Bronchial epithelial cell (primary cell): ENCODE results near the gene TMEM238L. TPM values are rescaled to one million over a fixed set of nuclear protein-coding genes. Genes with fewer than 3 reads are reported as not detected.

Experiments
- DNase-seq: peaks from one replicate; pipeline ENCODE4 v3.0.0-alpha.2; 2010; ENCODE audit warnings: low read depth
- FAIRE-seq: peaks from 2 replicates; lab custom pipeline; 2011; peaks lifted over from hg19 to GRCh38; lab: Jason Lieb, UNC
- H3K27me3 ChIP-seq: 2 replicates; pipeline ENCODE4 v1.5.1; 2011; ENCODE audit warnings: low read length; ENCODE audit not compliant: control insufficient read depth, insufficient read depth
- H3K36me3 ChIP-seq: 2 replicates; pipeline ENCODE4 v1.5.1; 2011; ENCODE audit warnings: low read length; ENCODE audit not compliant: control insufficient read depth, insufficient read depth
- H3K4me3 ChIP-seq: 2 replicates; pipeline ENCODE4 v1.5.1; 2011; ENCODE audit warnings: mild to moderate bottlenecking, low read depth, low read length, control low read depth
- CTCF ChIP-seq: IDR thresholded peaks from 2 replicates; pipeline ENCODE4 v1.5.1; 2011; ENCODE audit warnings: mild to moderate bottlenecking, moderate library complexity, low read length, control low read depth, inconsistent platforms; ENCODE audit not compliant: insufficient read depth, severe bottlenecking
- total RNA-seq: library from RNA; depleted of rRNA; stranded (reverse); fragments of >200 nt; gene quantifications from 2 replicates; pipeline ENCODE4 v1.2.1, GENCODE V29; 2014

Gene TMEM238L
- total RNA-seq, 1 donor from 2014 or later = not detected

- FAIRE-seq = peak; percentile 72
- no peak for DNase-seq
- Histone ChIP-seq H3K27me3 (no peaks in the 10 kb centered on the region), H3K4me3 (no peak overlapping the region), H3K36me3 (no peaks in the 10 kb centered on the region)
- TF ChIP-seq CTCF = no peak
Measured at GRCh38 chr17:10812674-10813073, 8.8 kb upstream of the TMEM238L start.

- TF ChIP-seq CTCF = no peak
- DNase-seq (no peak), FAIRE-seq (no peak)
- no peak overlapping the region for H3K4me3 ChIP-seq
- H3K27me3 ChIP-seq = no peaks in the 10 kb centered on the region
- no peaks in the 10 kb centered on the region for H3K36me3 ChIP-seq
Measured at GRCh38 chr17:10809605-10810004, 5.7 kb upstream of the TMEM238L start.

GRCh38 chr17:10807704-10808128, 3.8 kb upstream of the TMEM238L start:
- no peak for FAIRE-seq
- no peak for DNase-seq
- H3K27me3 ChIP-seq = no peaks in the 10 kb centered on the region
- H3K36me3 ChIP-seq = no peaks in the 10 kb centered on the region
- TF ChIP-seq CTCF = no peak
- no peak overlapping the region for H3K4me3 ChIP-seq

GRCh38 chr17:10806545-10807262, 2.8 kb upstream of the TMEM238L start:
- peak; percentile 18 for FAIRE-seq
- Histone ChIP-seq H3K36me3 (no peaks in the 10 kb centered on the region), H3K27me3 (no peaks in the 10 kb centered on the region), H3K4me3 (no peak overlapping the region)
- DNase-seq = no peak
- TF ChIP-seq CTCF = no peak

- Histone ChIP-seq H3K4me3 (no peak overlapping the region), H3K27me3 (no peaks in the 10 kb centered on the region), H3K36me3 (no peaks in the 10 kb centered on the region)
- FAIRE-seq (no peak), DNase-seq (no peak)
- no peak for TF ChIP-seq CTCF
Measured at GRCh38 chr17:10805911-10806310, 2.0 kb upstream of the TMEM238L start.

GRCh38 chr17:10804546-10804945, 647 bp upstream of the TMEM238L start:
- Histone ChIP-seq H3K4me3 (no peak overlapping the region), H3K27me3 (no peaks in the 10 kb centered on the region), H3K36me3 (no peaks in the 10 kb centered on the region)
- DNase-seq (no peak), FAIRE-seq (no peak)
- no peak for TF ChIP-seq CTCF
